SK-N-SH treated with all-trans-retinoic acid at 6 μM for 48 hours (cell line): ENCODE results near the gene ZNF785.

ENCODE experiments used
- ATAC-seq: fragments of 200-7000 bp; cut with Tn5 transposase; 3 replicates; pipeline ENCODE4 v1.9.1; 2020; ENCODE audit warnings: mild to moderate bottlenecking, moderate library complexity
- BACH2 ChIP-seq: fragments of 250-450 bp; sonication (Bioruptor Pico); IDR thresholded peaks from 2 replicates; pipeline ENCODE4 v1.9.0; 2021; ENCODE audit warnings: mild to moderate bottlenecking, borderline replicate concordance
- CSDC2 ChIP-seq: fragments of 250-450 bp; sonication (Bioruptor Pico); IDR thresholded peaks from 2 replicates; pipeline ENCODE4 v1.5.0; 2020; ENCODE audit warnings: mild to moderate bottlenecking, moderate library complexity
- ESRRG ChIP-seq: fragments of 250-450 bp; sonication (Bioruptor Pico); IDR thresholded peaks from 2 replicates; pipeline ENCODE4 v1.6.1; 2021; ENCODE audit warnings: mild to moderate bottlenecking
- ISL1 ChIP-seq: fragments of 250-450 bp; sonication (Bioruptor Pico); IDR thresholded peaks from 2 replicates; pipeline ENCODE4 v2.1.2; 2022; ENCODE audit warnings: mild to moderate bottlenecking, moderate library complexity
- OSR1 ChIP-seq: fragments of 250-450 bp; sonication (Bioruptor Pico); IDR thresholded peaks from 2 replicates; pipeline ENCODE4 v1.8.0; 2022; ENCODE audit warnings: moderate library complexity, mild to moderate bottlenecking, inconsistent platforms
- PPARA ChIP-seq: fragments of 250-450 bp; sonication (Bioruptor Pico); IDR thresholded peaks from 2 replicates; pipeline ENCODE4 v1.5.0; 2020; ENCODE audit warnings: mild to moderate bottlenecking, borderline replicate concordance
- RARB ChIP-seq: fragments of 250-450 bp; sonication (Bioruptor Pico); IDR thresholded peaks from 2 replicates; pipeline ENCODE4 v1.8.0; 2021; ENCODE audit warnings: mild to moderate bottlenecking, moderate library complexity
- SNAI2 ChIP-seq: fragments of 250-450 bp; sonication (Bioruptor Pico); IDR thresholded peaks from 2 replicates; pipeline ENCODE4 v1.5.0; 2020; ENCODE audit warnings: mild to moderate bottlenecking, moderate library complexity
- TCF4 ChIP-seq: fragments of 250-450 bp; sonication (Bioruptor Pico); IDR thresholded peaks from 2 replicates; pipeline ENCODE4 v1.8.0; 2021; ENCODE audit warnings: mild to moderate bottlenecking, moderate library complexity, borderline replicate concordance
- TOX ChIP-seq: fragments of 250-450 bp; sonication (Bioruptor Pico); IDR thresholded peaks from 2 replicates; pipeline ENCODE4 v1.8.0; 2021; ENCODE audit warnings: mild to moderate bottlenecking, moderate library complexity, borderline replicate concordance
- ZC3H10 ChIP-seq: fragments of 250-450 bp; sonication (Bioruptor Pico); IDR thresholded peaks from 2 replicates; pipeline ENCODE4 v1.5.1; 2021; ENCODE audit warnings: mild to moderate bottlenecking, moderate library complexity
- ZFP3 ChIP-seq: fragments of 250-450 bp; sonication (Bioruptor Pico); IDR thresholded peaks from 2 replicates; pipeline ENCODE4 v1.5.0; 2020; ENCODE audit warnings: mild to moderate bottlenecking, moderate library complexity
- ZFP30 ChIP-seq: fragments of 450-650 bp; formaldehyde crosslinking; IDR thresholded peaks from 2 replicates; pipeline ENCODE4 v1.5.0; 2022; ENCODE audit warnings: mild to moderate bottlenecking, moderate library complexity
- ZNF565 ChIP-seq: fragments of 450-650 bp; formaldehyde crosslinking; conservative IDR thresholded peaks from 2 replicates; pipeline ENCODE4 v1.5.0; 2020; ENCODE audit warnings: low read depth, mild to moderate bottlenecking, moderate library complexity
- ZNF70 ChIP-seq: fragments of 450-650 bp; formaldehyde crosslinking; IDR thresholded peaks from 2 replicates; pipeline ENCODE4 v1.5.0; 2020; ENCODE audit warnings: mild to moderate bottlenecking, moderate library complexity
- ZNF8 ChIP-seq: fragments of 450-650 bp; formaldehyde crosslinking; IDR thresholded peaks from 2 replicates; pipeline ENCODE4 v1.5.0; 2020; ENCODE audit warnings: mild to moderate bottlenecking, moderate library complexity
- TF ChIP-seq, protein P1 (sequence below): fragments of 250-450 bp; sonication (Bioruptor Pico); IDR thresholded peaks from 2 replicates; pipeline ENCODE4 v1.5.0; 2020; ENCODE audit warnings: mild to moderate bottlenecking, moderate library complexity
- TF ChIP-seq, protein P2 (sequence below): fragments of 250-450 bp; sonication (Bioruptor Pico); IDR thresholded peaks from 2 replicates; pipeline ENCODE4 v1.8.0; 2021; ENCODE audit warnings: low read depth, mild to moderate bottlenecking, moderate library complexity, borderline replicate concordance
- TF ChIP-seq, protein P3 (sequence below): fragments of 250-450 bp; sonication (Bioruptor Pico); IDR thresholded peaks from 2 replicates; pipeline ENCODE4 v1.8.0; 2020; ENCODE audit warnings: mild to moderate bottlenecking, moderate library complexity, borderline replicate concordance
- TF ChIP-seq, protein P4 (sequence below): fragments of 250-450 bp; sonication (Bioruptor Pico); IDR thresholded peaks from 2 replicates; pipeline ENCODE4 v1.5.1; 2020; ENCODE audit warnings: low read depth, mild to moderate bottlenecking, moderate library complexity

The ZNF785 gene

DNA sequence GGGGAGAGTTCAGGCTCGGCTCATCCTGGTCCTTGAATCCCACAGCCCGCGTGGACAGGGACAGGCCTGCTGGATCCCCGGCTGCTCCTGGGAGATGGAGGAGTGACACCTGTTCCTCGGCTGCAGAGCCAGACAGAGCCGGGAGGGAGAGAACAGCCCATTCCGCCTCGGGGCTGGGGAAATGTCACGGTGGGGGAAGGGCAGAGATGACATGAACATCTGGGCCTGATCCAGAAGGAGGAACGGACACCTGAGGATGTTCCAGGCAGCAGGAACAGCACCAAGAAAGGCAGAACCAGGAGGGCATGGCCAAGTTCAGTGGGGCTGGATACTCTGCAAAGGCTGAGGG is 29.4 kb downstream of the ZNF785 start:
- no peak for ATAC-seq
- TF ChIP-seq BACH2 (CRISPR knock-in tag): no peak
- no peak for TF ChIP-seq ZFP30
- no peak for TF ChIP-seq ZNF8
- TF ChIP-seq SNAI2 (CRISPR knock-in tag): no peak
- TF ChIP-seq, protein P1, sequence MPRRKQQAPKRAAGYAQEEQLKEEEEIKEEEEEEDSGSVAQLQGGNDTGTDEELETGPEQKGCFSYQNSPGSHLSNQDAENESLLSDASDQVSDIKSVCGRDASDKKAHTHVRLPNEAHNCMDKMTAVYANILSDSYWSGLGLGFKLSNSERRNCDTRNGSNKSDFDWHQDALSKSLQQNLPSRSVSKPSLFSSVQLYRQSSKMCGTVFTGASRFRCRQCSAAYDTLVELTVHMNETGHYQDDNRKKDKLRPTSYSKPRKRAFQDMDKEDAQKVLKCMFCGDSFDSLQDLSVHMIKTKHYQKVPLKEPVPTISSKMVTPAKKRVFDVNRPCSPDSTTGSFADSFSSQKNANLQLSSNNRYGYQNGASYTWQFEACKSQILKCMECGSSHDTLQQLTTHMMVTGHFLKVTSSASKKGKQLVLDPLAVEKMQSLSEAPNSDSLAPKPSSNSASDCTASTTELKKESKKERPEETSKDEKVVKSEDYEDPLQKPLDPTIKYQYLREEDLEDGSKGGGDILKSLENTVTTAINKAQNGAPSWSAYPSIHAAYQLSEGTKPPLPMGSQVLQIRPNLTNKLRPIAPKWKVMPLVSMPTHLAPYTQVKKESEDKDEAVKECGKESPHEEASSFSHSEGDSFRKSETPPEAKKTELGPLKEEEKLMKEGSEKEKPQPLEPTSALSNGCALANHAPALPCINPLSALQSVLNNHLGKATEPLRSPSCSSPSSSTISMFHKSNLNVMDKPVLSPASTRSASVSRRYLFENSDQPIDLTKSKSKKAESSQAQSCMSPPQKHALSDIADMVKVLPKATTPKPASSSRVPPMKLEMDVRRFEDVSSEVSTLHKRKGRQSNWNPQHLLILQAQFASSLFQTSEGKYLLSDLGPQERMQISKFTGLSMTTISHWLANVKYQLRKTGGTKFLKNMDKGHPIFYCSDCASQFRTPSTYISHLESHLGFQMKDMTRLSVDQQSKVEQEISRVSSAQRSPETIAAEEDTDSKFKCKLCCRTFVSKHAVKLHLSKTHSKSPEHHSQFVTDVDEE: no peak

DNA sequence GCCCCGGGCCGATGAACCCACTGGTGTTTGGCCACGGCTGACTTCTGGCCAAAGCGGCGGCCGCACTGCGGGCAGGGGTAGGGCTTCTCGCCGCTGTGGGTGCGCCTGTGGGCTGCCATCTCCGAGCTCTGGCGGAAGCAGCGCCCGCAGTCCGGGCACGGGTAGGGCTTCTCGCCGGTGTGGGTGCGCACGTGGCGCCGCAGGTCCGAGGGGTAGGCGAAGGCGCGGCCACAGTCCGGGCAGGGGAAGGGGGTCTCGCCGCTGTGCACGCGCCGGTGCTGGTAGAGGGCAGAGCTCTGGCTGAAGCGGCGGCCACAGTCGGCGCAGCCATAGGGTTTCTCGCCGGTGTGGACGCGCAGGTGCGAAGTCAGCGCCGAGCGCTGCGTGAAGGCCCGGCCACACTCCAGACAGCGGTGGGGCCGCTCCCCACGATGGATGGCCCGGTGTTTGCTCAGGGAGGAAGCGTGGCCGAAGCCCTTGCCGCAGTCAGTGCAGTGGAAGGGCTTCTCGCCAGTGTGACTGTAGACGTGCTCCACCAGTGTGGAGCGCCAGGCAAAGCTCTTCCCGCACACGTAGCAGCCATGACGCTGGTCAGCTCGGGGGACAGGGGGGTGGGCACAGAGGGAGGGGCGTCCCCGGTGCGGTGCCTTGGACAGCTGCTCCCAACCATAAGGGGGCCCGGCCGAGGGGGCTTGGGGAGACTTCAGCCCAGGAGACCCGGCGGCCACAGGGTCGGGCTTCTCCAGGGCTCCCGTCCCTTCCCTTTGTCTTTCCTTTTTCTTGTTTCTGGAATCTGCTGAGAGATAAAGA is 30.0 kb downstream of the ZNF785 start:
- no peak for TF ChIP-seq CSDC2 (CRISPR knock-in tag)
- no peak for TF ChIP-seq ESRRG
- no peak for TF ChIP-seq TOX (CRISPR knock-in tag)
- TF ChIP-seq, protein P2, sequence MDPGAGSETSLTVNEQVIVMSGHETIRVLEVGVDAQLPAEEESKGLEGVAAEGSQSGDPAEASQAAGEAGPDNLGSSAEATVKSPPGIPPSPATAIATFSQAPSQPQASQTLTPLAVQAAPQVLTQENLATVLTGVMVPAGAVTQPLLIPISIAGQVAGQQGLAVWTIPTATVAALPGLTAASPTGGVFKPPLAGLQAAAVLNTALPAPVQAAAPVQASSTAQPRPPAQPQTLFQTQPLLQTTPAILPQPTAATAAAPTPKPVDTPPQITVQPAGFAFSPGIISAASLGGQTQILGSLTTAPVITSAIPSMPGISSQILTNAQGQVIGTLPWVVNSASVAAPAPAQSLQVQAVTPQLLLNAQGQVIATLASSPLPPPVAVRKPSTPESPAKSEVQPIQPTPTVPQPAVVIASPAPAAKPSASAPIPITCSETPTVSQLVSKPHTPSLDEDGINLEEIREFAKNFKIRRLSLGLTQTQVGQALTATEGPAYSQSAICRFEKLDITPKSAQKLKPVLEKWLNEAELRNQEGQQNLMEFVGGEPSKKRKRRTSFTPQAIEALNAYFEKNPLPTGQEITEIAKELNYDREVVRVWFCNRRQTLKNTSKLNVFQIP (CRISPR knock-in tag): no peak
- no peak for TF ChIP-seq ISL1
- no peak for TF ChIP-seq ZFP3 (CRISPR knock-in tag)
- no peak for TF ChIP-seq ZFP30
- TF ChIP-seq ZNF70 (CRISPR knock-in tag): no peak
- TF ChIP-seq ZC3H10 (CRISPR knock-in tag): no peak
- no peak for TF ChIP-seq PPARA
- TF ChIP-seq ZNF565 (CRISPR knock-in tag): no peak
- TF ChIP-seq, protein P1: no peak
- TF ChIP-seq ZNF8: no peak
- no peak for TF ChIP-seq SNAI2 (CRISPR knock-in tag)
- no peak for TF ChIP-seq TCF4 (CRISPR knock-in tag)
- no peak for TF ChIP-seq OSR1 (CRISPR knock-in tag)
- no peak for ATAC-seq

DNA sequence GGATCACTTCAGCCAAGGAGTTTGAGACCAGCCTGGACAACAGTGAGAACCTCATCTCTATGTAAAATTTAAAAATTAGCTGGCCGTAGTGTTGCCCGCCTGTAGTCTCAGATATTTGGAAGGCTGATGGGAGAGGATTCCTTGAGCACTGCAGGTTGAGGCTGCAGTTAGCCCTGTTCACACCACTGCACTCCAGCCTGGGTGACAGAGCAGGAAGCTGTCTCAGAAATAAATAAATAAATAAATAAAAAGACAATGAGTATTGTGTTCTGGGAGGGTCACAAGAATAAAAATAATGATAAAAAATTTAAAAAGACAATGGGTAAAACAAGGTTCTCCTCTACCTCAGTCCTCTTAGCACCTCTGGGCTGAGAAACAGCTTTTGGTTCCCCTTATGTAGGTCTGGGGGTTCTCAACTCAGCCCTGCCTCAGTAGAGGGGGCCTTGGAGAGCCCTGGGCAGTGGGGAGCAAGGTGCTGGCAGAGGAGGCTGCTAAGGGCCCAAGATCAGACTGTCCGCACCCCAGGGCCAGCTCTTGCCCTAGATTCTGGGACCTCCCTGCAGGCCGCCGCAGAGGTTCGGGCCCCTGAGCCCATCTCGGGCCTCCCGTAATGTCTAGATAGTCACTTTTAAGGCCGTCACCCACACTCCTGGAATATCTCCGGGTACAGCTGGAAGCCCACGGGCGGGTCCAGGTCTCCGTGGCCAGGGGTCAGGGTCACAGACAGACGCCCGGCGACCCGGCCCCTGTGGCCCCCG is 30.8 kb downstream of the ZNF785 start:
- ATAC-seq: no peak
- TF ChIP-seq OSR1 (CRISPR knock-in tag) (no peak), ZNF8 (no peak), ZC3H10 (CRISPR knock-in tag) (no peak), ZFP3 (CRISPR knock-in tag) (no peak), ZNF565 (CRISPR knock-in tag) (no peak), RARB (CRISPR knock-in tag) (no peak), PPARA (no peak), ISL1 (no peak), ZNF70 (CRISPR knock-in tag) (no peak), ESRRG (no peak), TCF4 (CRISPR knock-in tag) (no peak)
- TF ChIP-seq, protein P3, sequence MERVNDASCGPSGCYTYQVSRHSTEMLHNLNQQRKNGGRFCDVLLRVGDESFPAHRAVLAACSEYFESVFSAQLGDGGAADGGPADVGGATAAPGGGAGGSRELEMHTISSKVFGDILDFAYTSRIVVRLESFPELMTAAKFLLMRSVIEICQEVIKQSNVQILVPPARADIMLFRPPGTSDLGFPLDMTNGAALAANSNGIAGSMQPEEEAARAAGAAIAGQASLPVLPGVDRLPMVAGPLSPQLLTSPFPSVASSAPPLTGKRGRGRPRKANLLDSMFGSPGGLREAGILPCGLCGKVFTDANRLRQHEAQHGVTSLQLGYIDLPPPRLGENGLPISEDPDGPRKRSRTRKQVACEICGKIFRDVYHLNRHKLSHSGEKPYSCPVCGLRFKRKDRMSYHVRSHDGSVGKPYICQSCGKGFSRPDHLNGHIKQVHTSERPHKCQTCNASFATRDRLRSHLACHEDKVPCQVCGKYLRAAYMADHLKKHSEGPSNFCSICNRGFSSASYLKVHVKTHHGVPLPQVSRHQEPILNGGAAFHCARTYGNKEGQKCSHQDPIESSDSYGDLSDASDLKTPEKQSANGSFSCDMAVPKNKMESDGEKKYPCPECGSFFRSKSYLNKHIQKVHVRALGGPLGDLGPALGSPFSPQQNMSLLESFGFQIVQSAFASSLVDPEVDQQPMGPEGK (CRISPR knock-in tag): no peak
- TF ChIP-seq, protein P1: no peak
- TF ChIP-seq, protein P4, sequence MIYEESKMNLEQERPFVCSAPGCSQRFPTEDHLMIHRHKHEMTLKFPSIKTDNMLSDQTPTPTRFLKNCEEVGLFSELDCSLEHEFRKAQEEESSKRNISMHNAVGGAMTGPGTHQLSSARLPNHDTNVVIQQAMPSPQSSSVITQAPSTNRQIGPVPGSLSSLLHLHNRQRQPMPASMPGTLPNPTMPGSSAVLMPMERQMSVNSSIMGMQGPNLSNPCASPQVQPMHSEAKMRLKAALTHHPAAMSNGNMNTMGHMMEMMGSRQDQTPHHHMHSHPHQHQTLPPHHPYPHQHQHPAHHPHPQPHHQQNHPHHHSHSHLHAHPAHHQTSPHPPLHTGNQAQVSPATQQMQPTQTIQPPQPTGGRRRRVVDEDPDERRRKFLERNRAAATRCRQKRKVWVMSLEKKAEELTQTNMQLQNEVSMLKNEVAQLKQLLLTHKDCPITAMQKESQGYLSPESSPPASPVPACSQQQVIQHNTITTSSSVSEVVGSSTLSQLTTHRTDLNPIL (CRISPR knock-in tag): no peak
- TF ChIP-seq, protein P2 (CRISPR knock-in tag): no peak
